Stomach (tissue), 4 donors: ENCODE results near the gene KIAA1614.

Experiments used
- CTCF ChIP-seq, 7 experiments: fragments of 450-650 bp in 4 of 7; fragments of 200-600 bp in 3 of 7; sonication (generic) in 3 of 7; IDR thresholded peaks; one replicate each; pipeline ENCODE4 v1.5.1; 2016 to 2019; ENCODE audit warnings: antibody characterized with exemption in 7 of 7, control low read depth in 2 of 7, mild to moderate bottlenecking in 1 of 7
- EP300 ChIP-seq: sonication (generic); formaldehyde crosslinking; IDR thresholded peaks from one replicate; pipeline ENCODE4 v1.6.1; 2017; ENCODE audit warnings: antibody characterized with exemption
- POLR2AphosphoS5 ChIP-seq, 3 donors: sonication (generic); formaldehyde crosslinking; IDR thresholded peaks; one replicate each; pipeline ENCODE4 v1.6.1; 2016; ENCODE audit warnings: antibody characterized with exemption in 3 of 3

- no peak for TF ChIP-seq EP300
- TF ChIP-seq CTCF (IDR thresholded peaks at IDR 0.05), result no peak
- no peak for TF ChIP-seq POLR2AphosphoS5 (IDR thresholded peaks at IDR 0.05)
These were observed 2.8 kb downstream of the KIAA1614 start for GRCh38 chr1:180915426-180915965.
